PC-3 (cell line): ENCODE measurements around the gene LPCAT1. TPM values are rescaled to one million over a fixed set of nuclear protein-coding genes. Genes with fewer than 3 reads are reported as not detected.
"Not testable (repeated sequence)": the region's sequence is repeated elsewhere in the genome, so short reads cannot be mapped to it uniquely, and the experiment has no call there.

Experiments
- ATAC-seq: fragments of 200-7000 bp; cut with Tn5 transposase; 2 replicates; pipeline ENCODE4 v1.9.1; 2020; ENCODE audit warnings: mild to moderate bottlenecking, moderate library complexity
- Bru-seq: library from RNA; stranded (reverse); fragments of 400-500 nt; gene quantifications from one replicate; lab custom pipeline; 2021; lab: Mats Ljungman, UMichigan
- BruChase-seq, 2 experiments: library from RNA; stranded (reverse); fragments of 400-500 nt; gene quantifications; one replicate each; lab custom pipeline; 2021; lab: Mats Ljungman, UMichigan
- BruUV-seq: library from RNA; stranded (reverse); fragments of 400-500 nt; replicated peaks from 2 replicates; lab custom pipeline; 2021; lab: Mats Ljungman, UMichigan
- CTCF ChIA-PET: fragments of 300-600 bp; sonication (Branson Sonifier 250); formaldehyde crosslinking; loops from one replicate; lab custom pipeline; 2022; ENCODE audit warnings: antibody characterized with exemption; lab: Charles Lee
- POLR2A ChIA-PET: fragments of 300-600 bp; sonication (Branson Sonifier 250); formaldehyde crosslinking; loops from one replicate; lab custom pipeline; 2022; ENCODE audit warnings: antibody characterized with exemption; ENCODE audit not compliant: unreplicated experiment; lab: Charles Lee
- DNase-seq: peaks from one replicate; pipeline ENCODE4 v3.0.0-alpha.2; 2015
- H2AFZ ChIP-seq: fragments of 300-600 bp; sonication (generic); 2 replicates; pipeline ENCODE4 v1.6.0; 2016; ENCODE audit warnings: antibody characterized with exemption, low read length
- H3F3A ChIP-seq: fragments of 300-600 bp; sonication (generic); one replicate; pipeline ENCODE4 v1.6.0; 2017; ENCODE audit warnings: antibody characterized with exemption, low read length, control low read depth, mild to moderate bottlenecking; ENCODE audit not compliant: unreplicated experiment
- H3K27ac ChIP-seq: fragments of 300-600 bp; sonication (generic); 2 replicates; pipeline ENCODE4 v1.5.1; 2016; ENCODE audit warnings: mild to moderate bottlenecking, low read length
- H3K27me3 ChIP-seq: fragments of 300-600 bp; sonication (generic); 2 replicates; pipeline ENCODE4 v1.6.1; 2016; ENCODE audit warnings: low read length, mixed read lengths
- H3K36me3 ChIP-seq: fragments of 300-600 bp; sonication (generic); 2 replicates; pipeline ENCODE4 v1.6.1; 2016; ENCODE audit warnings: low read depth, mixed run types, low read length, mixed read lengths
- H3K4me1 ChIP-seq: fragments of 300-600 bp; sonication (generic); 2 replicates; pipeline ENCODE4 v1.5.1; 2016; ENCODE audit warnings: low read length; ENCODE audit not compliant: insufficient read depth
- H3K4me2 ChIP-seq: fragments of 300-600 bp; sonication (generic); 2 replicates; pipeline ENCODE4 v1.6.0; 2016; ENCODE audit warnings: low read length
- H3K4me3 ChIP-seq: fragments of 300-600 bp; sonication (generic); 2 replicates; pipeline ENCODE4 v1.5.1; 2016; ENCODE audit warnings: mild to moderate bottlenecking, low read length, mixed read lengths
- H3K79me2 ChIP-seq: fragments of 300-600 bp; sonication (generic); 2 replicates; pipeline ENCODE4 v1.6.1; 2017; ENCODE audit warnings: low read length, mixed read lengths
- H3K9ac ChIP-seq: fragments of 300-600 bp; sonication (generic); 2 replicates; pipeline ENCODE4 v1.6.0; 2016; ENCODE audit warnings: mild to moderate bottlenecking, low read length
- H3K9me2 ChIP-seq: fragments of 300-600 bp; sonication (generic); replicated peaks from 2 replicates; pipeline ENCODE4 v1.6.1; 2016; ENCODE audit warnings: mixed run types, low read length, mixed read lengths
- H3K9me3 ChIP-seq: fragments of 300-600 bp; sonication (generic); 2 replicates; pipeline ENCODE4 v1.6.1; 2016; ENCODE audit warnings: low read length, mixed read lengths
- H4K20me1 ChIP-seq: fragments of 300-600 bp; sonication (generic); 2 replicates; pipeline ENCODE4 v1.6.1; 2016; ENCODE audit warnings: low read length, mixed read lengths
- EZH2 ChIP-seq: fragments of 300-600 bp; sonication (generic); IDR thresholded peaks from one replicate; pipeline ENCODE4 v1.6.1; 2017; ENCODE audit warnings: antibody characterized with exemption, mild to moderate bottlenecking, low read length; ENCODE audit not compliant: unreplicated experiment
- EZH2phosphoT487 ChIP-seq: fragments of 300-600 bp; sonication (generic); IDR thresholded peaks from 2 replicates; pipeline ENCODE4 v1.6.1; 2018; ENCODE audit warnings: mild to moderate bottlenecking, antibody characterized with exemption, low read length, borderline replicate concordance
- intact Hi-C: fragments of 100-400 bp; cut with micrococcal nuclease; formaldehyde crosslinking; loops from 2 replicates; pipeline ENCODE4 v1.9.0; 2023
- long read RNA-seq: library from polyadenylated mRNA; unstranded; transcript quantifications from one replicate; pipeline ENCODE4 v2.0.0, GENCODE V29; 2021; ENCODE audit not compliant: unreplicated experiment
- total RNA-seq: library from RNA; depleted of rRNA; stranded (reverse); fragments of >200 nt; gene quantifications from 2 replicates; pipeline ENCODE4 v1.2.3, GENCODE V29; 2014; rRNA removed
- TF ChIP-seq, protein P1 (sequence below): fragments of 300-600 bp; sonication (generic); conservative IDR thresholded peaks from 2 replicates; pipeline ENCODE4 v1.5.1; 2017; ENCODE audit warnings: antibody characterized with exemption, low read depth, mild to moderate bottlenecking, low read length

The LPCAT1 gene, protein sequence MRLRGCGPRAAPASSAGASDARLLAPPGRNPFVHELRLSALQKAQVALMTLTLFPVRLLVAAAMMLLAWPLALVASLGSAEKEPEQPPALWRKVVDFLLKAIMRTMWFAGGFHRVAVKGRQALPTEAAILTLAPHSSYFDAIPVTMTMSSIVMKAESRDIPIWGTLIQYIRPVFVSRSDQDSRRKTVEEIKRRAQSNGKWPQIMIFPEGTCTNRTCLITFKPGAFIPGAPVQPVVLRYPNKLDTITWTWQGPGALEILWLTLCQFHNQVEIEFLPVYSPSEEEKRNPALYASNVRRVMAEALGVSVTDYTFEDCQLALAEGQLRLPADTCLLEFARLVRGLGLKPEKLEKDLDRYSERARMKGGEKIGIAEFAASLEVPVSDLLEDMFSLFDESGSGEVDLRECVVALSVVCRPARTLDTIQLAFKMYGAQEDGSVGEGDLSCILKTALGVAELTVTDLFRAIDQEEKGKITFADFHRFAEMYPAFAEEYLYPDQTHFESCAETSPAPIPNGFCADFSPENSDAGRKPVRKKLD
- total RNA-seq (121 and 144 TPM in 2 replicates), Bru-seq, nascent RNA (percentile 78 among the genes with signal in this experiment), BruChase-seq, experiment 1, labeled RNA remaining after a 6-hour chase (percentile 86 among the genes with signal in this experiment), BruChase-seq, experiment 2, labeled RNA remaining after a 2-hour chase (percentile 82 among the genes with signal in this experiment)
- long read RNA-seq, transcript LPCAT1-201 (14 exons, 3,966 nt), result major isoform, 148 of 229 reads
- long read RNA-seq, partial matches to known transcripts, result 71 of 229 reads
- long read RNA-seq, other reads (novel, unspliced or antisense), result 10 of 229 reads

DNA sequence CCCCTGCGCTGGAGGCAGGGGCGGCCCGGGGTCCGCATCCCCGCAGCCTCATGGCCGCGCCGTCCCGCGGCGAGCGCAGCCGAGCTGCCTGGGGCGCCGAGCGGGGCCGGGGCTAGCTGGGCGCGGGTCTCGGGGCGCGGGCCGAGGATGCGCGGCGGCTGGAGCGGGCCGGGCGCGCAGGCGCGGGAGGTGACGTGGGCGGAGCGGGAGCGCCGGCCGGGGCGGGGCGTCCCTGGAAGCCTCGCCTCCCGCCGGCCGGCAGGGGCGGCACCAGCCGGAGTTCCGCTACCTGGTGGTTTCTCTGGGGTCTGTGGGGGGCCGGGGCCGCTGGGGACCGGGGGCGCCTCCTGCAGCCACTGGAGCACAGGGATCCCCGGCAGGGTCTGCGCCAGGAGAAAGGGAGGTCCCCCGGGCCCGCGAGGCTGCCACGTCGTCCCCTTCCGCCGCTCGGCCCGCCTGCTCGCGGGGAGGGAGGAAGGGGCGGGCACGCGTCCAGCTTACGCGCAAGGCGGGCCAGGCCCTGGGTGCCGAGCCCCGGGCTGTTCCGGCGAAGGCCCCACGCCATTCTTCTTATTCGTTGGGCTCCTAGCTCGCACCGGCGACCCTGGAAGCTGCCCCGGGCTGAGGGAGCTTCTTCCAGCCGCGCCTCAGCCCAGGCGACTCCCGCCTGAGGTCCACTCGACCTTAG, at the start of gene LPCAT1:
LPCAT1 (minus strand) TSS at position 168 of the 688 bp plus-strand sequence; CDS start at position 52, 116 bp downstream.
- intact Hi-C loops, result loop anchor here (5.0 kb wide), 1 partner anchor 33 kb away; no protein-coding TSS in a partner anchor
- TSS peak; percentile 69 for BruUV-seq
- ChIA-PET CTCF (no interaction called here), POLR2A (no interaction called here)
- peaks cover 44% of the 10 kb centered on the region for H3K79me2 ChIP-seq
- H3K4me1 ChIP-seq, result peaks cover 27% of the 10 kb centered on the region
- peak within 1 kb of the TSS; percentile 86 for H3K27ac ChIP-seq
- H3K4me2 ChIP-seq, result peak within 1 kb of the TSS; percentile 95
- H4K20me1 ChIP-seq, result peaks cover 11% of the 10 kb centered on the region
- H3F3A ChIP-seq, result no peaks in the 10 kb centered on the region
- H3K9me3 ChIP-seq, result no peaks in the 10 kb centered on the region
- peak within 1 kb of the TSS; percentile 90 for H3K4me3 ChIP-seq
- no peaks in the 10 kb centered on the region for H3K27me3 ChIP-seq
- H3K9ac ChIP-seq, result peak within 1 kb of the TSS; percentile 95
- DNase-seq, result peak; percentile 75
- H2AFZ ChIP-seq, result peak within 1 kb of the TSS; percentile 72
- H3K9me2 ChIP-seq, result no peaks in the 10 kb centered on the region
- peaks cover 26% of the 10 kb centered on the region for H3K36me3 ChIP-seq
- TF ChIP-seq EZH2 (no peak), EZH2phosphoT487 (no peak)
- TF ChIP-seq, protein P1, sequence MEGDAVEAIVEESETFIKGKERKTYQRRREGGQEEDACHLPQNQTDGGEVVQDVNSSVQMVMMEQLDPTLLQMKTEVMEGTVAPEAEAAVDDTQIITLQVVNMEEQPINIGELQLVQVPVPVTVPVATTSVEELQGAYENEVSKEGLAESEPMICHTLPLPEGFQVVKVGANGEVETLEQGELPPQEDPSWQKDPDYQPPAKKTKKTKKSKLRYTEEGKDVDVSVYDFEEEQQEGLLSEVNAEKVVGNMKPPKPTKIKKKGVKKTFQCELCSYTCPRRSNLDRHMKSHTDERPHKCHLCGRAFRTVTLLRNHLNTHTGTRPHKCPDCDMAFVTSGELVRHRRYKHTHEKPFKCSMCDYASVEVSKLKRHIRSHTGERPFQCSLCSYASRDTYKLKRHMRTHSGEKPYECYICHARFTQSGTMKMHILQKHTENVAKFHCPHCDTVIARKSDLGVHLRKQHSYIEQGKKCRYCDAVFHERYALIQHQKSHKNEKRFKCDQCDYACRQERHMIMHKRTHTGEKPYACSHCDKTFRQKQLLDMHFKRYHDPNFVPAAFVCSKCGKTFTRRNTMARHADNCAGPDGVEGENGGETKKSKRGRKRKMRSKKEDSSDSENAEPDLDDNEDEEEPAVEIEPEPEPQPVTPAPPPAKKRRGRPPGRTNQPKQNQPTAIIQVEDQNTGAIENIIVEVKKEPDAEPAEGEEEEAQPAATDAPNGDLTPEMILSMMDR, result no peak
- ATAC-seq, result peak; percentile 75

DNA sequence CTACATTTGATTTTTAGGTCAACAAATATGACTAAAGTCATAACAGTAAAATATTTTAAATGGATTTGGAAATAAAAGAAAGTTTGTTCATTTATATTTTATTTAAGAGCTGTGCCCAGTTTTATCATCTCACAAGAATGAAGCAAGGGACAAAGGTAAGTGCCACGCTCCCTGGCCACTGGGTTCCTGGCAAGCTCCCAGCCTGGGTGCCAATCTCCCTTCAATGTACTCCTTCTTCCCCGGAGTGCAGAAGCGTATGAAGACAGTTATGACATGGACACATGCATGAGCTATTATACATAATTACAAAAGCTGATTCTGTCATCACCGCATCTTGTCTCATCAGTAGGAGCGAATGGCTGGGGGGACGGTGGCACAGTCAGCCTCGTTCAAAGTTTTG, 48.1 kb upstream of the LPCAT1 start:
- H3K27ac ChIP-seq, H3F3A ChIP-seq, H3K9ac ChIP-seq, POLR2A ChIA-PET, intact Hi-C loops, H3K9me2 ChIP-seq, DNase-seq, H3K27me3 ChIP-seq, H3K4me2 ChIP-seq, H3K79me2 ChIP-seq, H2AFZ ChIP-seq, ATAC-seq, H3K9me3 ChIP-seq, CTCF ChIA-PET, H3K4me3 ChIP-seq, H4K20me1 ChIP-seq, H3K36me3 ChIP-seq, BruUV-seq: not testable (repeated sequence)
- peaks cover 20% of the 10 kb centered on the region for H3K4me1 ChIP-seq

DNA sequence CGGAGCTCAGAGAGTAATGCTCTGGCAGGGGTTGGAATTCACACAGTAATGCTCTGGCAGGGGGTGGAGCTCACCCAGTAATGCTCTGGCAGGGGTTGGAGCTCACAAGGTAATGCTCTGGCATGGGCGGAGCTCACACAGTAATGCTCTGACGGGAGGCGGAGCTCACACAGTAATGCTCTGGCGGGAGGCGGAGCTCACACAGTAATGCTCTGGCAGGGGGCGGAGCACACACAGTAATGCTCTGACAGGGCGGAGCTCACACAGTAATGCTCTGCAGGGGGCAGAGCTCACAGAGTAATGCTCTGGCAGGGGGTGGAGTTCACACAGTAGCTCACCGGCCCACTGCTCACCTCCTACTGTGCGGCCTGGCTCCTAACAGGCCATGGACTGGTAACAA, 47.2 kb upstream of the LPCAT1 start:
- TF ChIP-seq, protein P1, result no peak
- TF ChIP-seq EZH2, result no peak
- no peak for TF ChIP-seq EZH2phosphoT487
- Histone ChIP-seq H3K36me3 (no peaks in the 10 kb centered on the region; the same call in 1 of the 2 replicates), H3K27ac (no peak overlapping the region), H3K4me1 (peaks cover 26% of the 10 kb centered on the region), H3K9ac (no peak overlapping the region), H3K9me3 (no peaks in the 10 kb centered on the region), H3K9me2 (no peaks in the 10 kb centered on the region), H3K79me2 (no peaks in the 10 kb centered on the region), H3F3A (no peaks in the 10 kb centered on the region), H4K20me1 (no peaks in the 10 kb centered on the region), H3K4me3 (no peak overlapping the region), H3K27me3 (no peaks in the 10 kb centered on the region), H3K4me2 (no peak overlapping the region), H2AFZ (no peak overlapping the region)
- CTCF ChIA-PET, result interaction anchor here (0.6 kb wide), 1 partner anchor 42 kb away, joined by 3 read pairs; no protein-coding TSS in a partner anchor
- no peak for ATAC-seq
- POLR2A ChIA-PET, result no interaction called here
- intact Hi-C loops, result no loop called here
- DNase-seq, result peak; percentile 22
- no TSS peak for BruUV-seq
